SKM-1 treated with dmso at 0.1 percent for 144 hours (cell line): Measurements from ENCODE around the gene SPG11.

Experiments used
- DNase-seq: peaks from one replicate; lab custom pipeline; 2025; ENCODE audit not compliant: unreplicated experiment; lab: John Stamatoyannopoulos, UW

Gene SPG11

GRCh38 chr15:44529864-44530604 lies 133.4 kb downstream of the SPG11 start:
- DNase-seq, result no peak

- DNase-seq, result no peak
Observed at GRCh38 chr15:44527241-44527640, 136.2 kb downstream of the SPG11 start.

GRCh38 chr15:44525018-44525417 lies 138.4 kb downstream of the SPG11 start:
- no peak for DNase-seq

- no peak for DNase-seq
Observed at GRCh38 chr15:44519537-44519936, 143.9 kb downstream of the SPG11 start.

- DNase-seq, result no peak
Observed at GRCh38 chr15:44516436-44516835, 147.0 kb downstream of the SPG11 start.
